Duodenal mucosa (tissue), 2 donors: ENCODE data around the gene UAP1.

ENCODE experiments used
- H3K27ac ChIP-seq: one replicate; pipeline ENCODE4 v1.7.0; 2013; ENCODE audit warnings: low read depth, low read length
- H3K27me3 ChIP-seq, 2 donors: one replicate each; pipeline ENCODE4 v1.7.0; 2013; ENCODE audit warnings: low read length in 2 of 2, control low read depth in 1 of 2; ENCODE audit not compliant: insufficient read depth in 2 of 2, control insufficient read depth in 1 of 2
- H3K36me3 ChIP-seq, 2 donors: one replicate each; pipeline ENCODE4 v1.7.0; 2013; ENCODE audit warnings: low read length in 2 of 2, control low read depth in 1 of 2; ENCODE audit not compliant: insufficient read depth in 2 of 2, control insufficient read depth in 1 of 2
- H3K4me1 ChIP-seq, 2 donors: one replicate each; pipeline ENCODE4 v1.7.0; 2013; ENCODE audit warnings: low read length in 2 of 2, control low read depth in 1 of 2; ENCODE audit not compliant: insufficient read depth in 2 of 2, control insufficient read depth in 1 of 2
- H3K4me3 ChIP-seq, 2 donors: one replicate each; pipeline ENCODE4 v1.7.0; 2013; ENCODE audit warnings: low read length in 2 of 2, low read depth in 1 of 2
- H3K9ac ChIP-seq, 2 donors: one replicate each; pipeline ENCODE4 v1.7.0; 2013; ENCODE audit warnings: low read length in 2 of 2, low read depth in 1 of 2
- H3K9me3 ChIP-seq, 2 donors: one replicate each; pipeline ENCODE4 v1.7.0; 2013; ENCODE audit warnings: low read length in 2 of 2, control low read depth in 1 of 2; ENCODE audit not compliant: control insufficient read depth in 1 of 2

UAP1 gene

GRCh38 chr1:162644986-162645314, 83.4 kb downstream of the UAP1 start:
- Histone ChIP-seq H3K4me3 (no peak overlapping the region), H3K27ac (no peak overlapping the region), H3K27me3 (no peaks in the 10 kb centered on the region), H3K36me3 (no peaks in the 10 kb centered on the region), H3K4me1 (no peaks in the 10 kb centered on the region), H3K9me3 (no peaks in the 10 kb centered on the region), H3K9ac (no peak overlapping the region)

GRCh38 chr1:162645666-162646065, 84.1 kb downstream of the UAP1 start:
- Histone ChIP-seq H3K27me3 (no peaks in the 10 kb centered on the region), H3K4me3 (no peak overlapping the region), H3K9me3 (no peaks in the 10 kb centered on the region), H3K36me3 (no peaks in the 10 kb centered on the region), H3K4me1 (no peaks in the 10 kb centered on the region), H3K27ac (no peak overlapping the region), H3K9ac (no peak overlapping the region)

GRCh38 chr1:162649583-162649982, 88.1 kb downstream of the UAP1 start:
- Histone ChIP-seq H3K4me1 (no peaks in the 10 kb centered on the region), H3K9me3 (no peaks in the 10 kb centered on the region), H3K36me3 (no peaks in the 10 kb centered on the region), H3K27me3 (no peaks in the 10 kb centered on the region), H3K9ac (no peak overlapping the region), H3K27ac (no peak overlapping the region), H3K4me3 (no peak overlapping the region)
